Measurements from ENCODE around the gene PHEX. TPM values are rescaled to one million over a fixed set of nuclear protein-coding genes. Genes with fewer than 3 reads are reported as not detected.

PHEX gene
- total RNA-seq, 1 experiment from 2014 or later = 0.04 TPM

- TF ChIP-seq STAT6 (CRISPR knock-in tag; conservative IDR thresholded peaks at IDR 0.05; ENCODE audit: low read depth) (no peak), SMAD3 (CRISPR knock-in tag; IDR thresholded peaks at IDR 0.05; ENCODE audit: borderline replicate concordance) (no peak), ZNF263 (CRISPR knock-in tag; IDR thresholded peaks at IDR 0.05; ENCODE audit: low read depth) (no peak)
Observed at GRCh38 chrX:22135171-22135711, 103.1 kb downstream of the PHEX start (continued).

GRCh38 chrX:22135994-22136684, 104.0 kb downstream of the PHEX start:
- peak; percentile 34 for ATAC-seq
- TF ChIP-seq ZNF671 (CRISPR knock-in tag; IDR thresholded peaks at IDR 0.05) = no peak
- TF ChIP-seq ZNF396 (CRISPR knock-in tag; IDR thresholded peaks at IDR 0.05; ENCODE audit: borderline replicate concordance) = no peak
- TF ChIP-seq ETV6 (CRISPR knock-in tag; IDR thresholded peaks at IDR 0.05) = no peak
- TF ChIP-seq MXD4 (CRISPR knock-in tag; IDR thresholded peaks at IDR 0.05; ENCODE audit: borderline replicate concordance) = no peak
- TF ChIP-seq ZMAT4 (CRISPR knock-in tag; IDR thresholded peaks at IDR 0.05) = no peak
- TF ChIP-seq ZBTB21 (CRISPR knock-in tag; IDR thresholded peaks at IDR 0.05; ENCODE audit: borderline replicate concordance) = no peak
- no peak for TF ChIP-seq NR2C2 (CRISPR knock-in tag; IDR thresholded peaks at IDR 0.05)
- no peak for TF ChIP-seq CBFB (CRISPR knock-in tag; IDR thresholded peaks at IDR 0.05; ENCODE audit: low read depth)
- Mint-ChIP-seq H3K27ac (no peak overlapping the region; the same call in 1 of the 2 replicates), H3K36me3 (no peaks in the 10 kb centered on the region), H3K27me3 (ENCODE audit: low read depth) (no peaks in the 10 kb centered on the region), H3K9me3 (no peaks in the 10 kb centered on the region), H3K4me3 (no peak overlapping the region), H3K4me1 (peaks cover 30% of the 10 kb centered on the region)
- DNase-seq (ENCODE audit: low spot score) = no peak
- POLR2A ChIA-PET = no interaction called here
- CTCF ChIA-PET = interaction anchor here (0.5 to 2.6 kb wide), 23 partner anchors 8 to 1197 kb away, joined by 3 to 20 read pairs (median 3); no protein-coding TSS in a partner anchor

- peak overlapping the region; percentile 53 for H3K27ac Mint-ChIP-seq
- no peaks in the 10 kb centered on the region for H3K9me3 Mint-ChIP-seq
- peaks cover 25% of the 10 kb centered on the region for H3K4me1 Mint-ChIP-seq
- DNase-seq (ENCODE audit: low spot score) (no peak), ATAC-seq (no peak)
- H3K4me3 Mint-ChIP-seq = no peak overlapping the region
- ChIA-PET CTCF (interaction anchor here (0.6 to 2.6 kb wide), 8 partner anchors 15 to 1181 kb away, joined by 3 to 20 read pairs (median 5); no protein-coding TSS in a partner anchor), POLR2A (no interaction called here)
- no peaks in the 10 kb centered on the region for H3K27me3 Mint-ChIP-seq (ENCODE audit: low read depth)
- H3K36me3 Mint-ChIP-seq = no peaks in the 10 kb centered on the region
- TF ChIP-seq USF2 (CRISPR knock-in tag; IDR thresholded peaks at IDR 0.05) (no peak), PRDM15 (CRISPR knock-in tag; IDR thresholded peaks at IDR 0.05) (no peak), SP1 (CRISPR knock-in tag; conservative IDR thresholded peaks at IDR 0.05) (no peak), CREM (CRISPR knock-in tag; IDR thresholded peaks at IDR 0.05) (no peak), E2F4 (CRISPR knock-in tag; IDR thresholded peaks at IDR 0.05; ENCODE audit: borderline replicate concordance, low read depth) (no peak), HMGXB4 (CRISPR knock-in tag; IDR thresholded peaks at IDR 0.05) (no peak), OVOL2 (CRISPR knock-in tag; IDR thresholded peaks at IDR 0.05; ENCODE audit: borderline replicate concordance) (no peak), HMGA2 (CRISPR knock-in tag; IDR thresholded peaks at IDR 0.05) (no peak), MYBL2 (CRISPR knock-in tag; IDR thresholded peaks at IDR 0.05) (no peak), IRF2 (CRISPR knock-in tag; IDR thresholded peaks at IDR 0.05; ENCODE audit: borderline replicate concordance, low read depth) (no peak), ZNF138 (CRISPR knock-in tag; conservative IDR thresholded peaks at IDR 0.05) (no peak)
Observed at GRCh38 chrX:22136711-22137110, 104.6 kb downstream of the PHEX start.
